Fibroblast of skin of right quadriceps (primary cell): Measurements from ENCODE around the gene HOXB5.

ENCODE experiments used
- DNase-seq: peaks from one replicate; pipeline ENCODE4 v3.0.0-alpha.2; 2013

Gene HOXB5

GRCh38 chr17:48570325-48571023 lies 23.1 kb downstream of the HOXB5 start:
- no peak for DNase-seq

GRCh38 chr17:48569674-48570324 lies 23.8 kb downstream of the HOXB5 start:
- no peak for DNase-seq

GRCh38 chr17:48569240-48569582 lies 24.4 kb downstream of the HOXB5 start:
- no peak for DNase-seq

GRCh38 chr17:48568499-48569239 lies 24.9 kb downstream of the HOXB5 start:
- DNase-seq: no peak

GRCh38 chr17:48567646-48568354 lies 25.8 kb downstream of the HOXB5 start:
- DNase-seq: no peak

GRCh38 chr17:48567209-48567608 lies 26.4 kb downstream of the HOXB5 start:
- DNase-seq: no peak

GRCh38 chr17:48566717-48567116 lies 26.9 kb downstream of the HOXB5 start:
- no peak for DNase-seq

- DNase-seq: no peak
Measured at GRCh38 chr17:48565925-48566710, 27.5 kb downstream of the HOXB5 start.

GRCh38 chr17:48565022-48565554 lies 28.5 kb downstream of the HOXB5 start:
- DNase-seq: no peak

- no peak for DNase-seq
Measured at GRCh38 chr17:48564188-48565021, 29.2 kb downstream of the HOXB5 start.

GRCh38 chr17:48563867-48564187 lies 29.8 kb downstream of the HOXB5 start:
- no peak for DNase-seq

GRCh38 chr17:48563385-48563838 lies 30.2 kb downstream of the HOXB5 start:
- no peak for DNase-seq

GRCh38 chr17:48562934-48563333 lies 30.6 kb downstream of the HOXB5 start:
- DNase-seq: no peak

GRCh38 chr17:48561884-48562810 lies 31.4 kb downstream of the HOXB5 start:
- DNase-seq: peak; percentile 80

- no peak for DNase-seq
Measured at GRCh38 chr17:48559840-48560817, 33.5 kb downstream of the HOXB5 start.

GRCh38 chr17:48559122-48559839 lies 34.3 kb downstream of the HOXB5 start:
- no peak for DNase-seq

GRCh38 chr17:48558831-48559121 lies 34.8 kb downstream of the HOXB5 start:
- DNase-seq: no peak

- no peak for DNase-seq
Measured at GRCh38 chr17:48558057-48558830, 35.3 kb downstream of the HOXB5 start.
